ENCODE data around the gene TMEM18. TPM values are rescaled to one million over a fixed set of nuclear protein-coding genes. Genes with fewer than 3 reads are reported as not detected.

TMEM18 gene
- total RNA-seq, 1 experiment from 2014 or later = 33.5 TPM

- no peak for TF ChIP-seq CTCF (IDR thresholded peaks at IDR 0.05 in 2 of 3, conservative IDR thresholded peaks at IDR 0.05 in 1 of 3; ENCODE audit: borderline replicate concordance in 1 of 3, insufficient read depth in 1 of 3, low read depth in 2 of 3, low read length in 2 of 3)
- no peak for TF ChIP-seq EGR1 (IDR thresholded peaks at IDR 0.05; ENCODE audit: low read depth)
- no peak for TF ChIP-seq ZBTB33 (IDR thresholded peaks at IDR 0.05; ENCODE audit: extremely low read depth, insufficient replicate concordance, low read length)
- TF ChIP-seq REST (IDR thresholded peaks at IDR 0.05; ENCODE audit: low read depth) = no peak
- TF ChIP-seq POLR2A (IDR thresholded peaks at IDR 0.05; ENCODE audit: borderline replicate concordance, extremely low read depth, insufficient read depth, insufficient read length) = no peak
- TF ChIP-seq, protein P1, sequence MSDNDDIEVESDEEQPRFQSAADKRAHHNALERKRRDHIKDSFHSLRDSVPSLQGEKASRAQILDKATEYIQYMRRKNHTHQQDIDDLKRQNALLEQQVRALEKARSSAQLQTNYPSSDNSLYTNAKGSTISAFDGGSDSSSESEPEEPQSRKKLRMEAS (IDR thresholded peaks at IDR 0.05) = no peak
Observed at GRCh38 chr2:717661-718060, 40.5 kb upstream of the TMEM18 start (continued).

Data from HCT116 (cell line).